ES-I3 (cell line): ENCODE measurements around the gene COBL.

Source experiments
- H3K36me3 ChIP-seq: 2 replicates; pipeline ENCODE4 v1.6.1; 2013; ENCODE audit warnings: mild to moderate bottlenecking, low read length, control low read depth, moderate library complexity; ENCODE audit not compliant: insufficient read depth
- H3K4me1 ChIP-seq: 2 replicates; pipeline ENCODE4 v1.6.1; 2013; ENCODE audit warnings: mild to moderate bottlenecking, control low read depth, low read length; ENCODE audit not compliant: insufficient read depth
- H3K9ac ChIP-seq: 2 replicates; pipeline ENCODE4 v1.6.1; 2013; ENCODE audit warnings: low read depth, mild to moderate bottlenecking, low read length, moderate library complexity
- H3K9me3 ChIP-seq: 2 replicates; pipeline ENCODE4 v1.6.1; 2013; ENCODE audit warnings: mild to moderate bottlenecking, low read length, moderate library complexity; ENCODE audit not compliant: control insufficient read depth, insufficient read depth

The COBL gene

GRCh38 chr7:51316666-51317581 lies at the start of gene COBL:
Gene COBL (minus strand): TSS chr7:51316809. CDS start chr7:51316633, 176 bp downstream.
- Histone ChIP-seq H3K4me1 (peaks cover 22% of the 10 kb centered on the region), H3K36me3 (no peaks in the 10 kb centered on the region), H3K9ac (peak within 1 kb of the TSS; percentile 88), H3K9me3 (no peaks in the 10 kb centered on the region)

GRCh38 chr7:51366172-51366728 lies 49.6 kb upstream of the COBL start:
- Histone ChIP-seq H3K9ac (no peak overlapping the region), H3K9me3 (no peaks in the 10 kb centered on the region; the same call in 1 of the 2 replicates), H3K4me1 (peaks cover 6% of the 10 kb centered on the region), H3K36me3 (no peaks in the 10 kb centered on the region)

- Histone ChIP-seq H3K9ac (no peak overlapping the region), H3K9me3 (no peaks in the 10 kb centered on the region; the same call in 1 of the 2 replicates), H3K4me1 (no peaks in the 10 kb centered on the region; the same call in 1 of the 2 replicates), H3K36me3 (no peaks in the 10 kb centered on the region)
Measured at GRCh38 chr7:51357821-51358220, 41.2 kb upstream of the COBL start.

- Histone ChIP-seq H3K4me1 (no peaks in the 10 kb centered on the region; the same call in 1 of the 2 replicates), H3K36me3 (no peaks in the 10 kb centered on the region), H3K9ac (no peak overlapping the region), H3K9me3 (no peaks in the 10 kb centered on the region)
Measured at GRCh38 chr7:51356849-51357516, 40.4 kb upstream of the COBL start.

GRCh38 chr7:51354897-51355296 lies 38.3 kb upstream of the COBL start:
- Histone ChIP-seq H3K36me3 (no peaks in the 10 kb centered on the region), H3K9ac (no peak overlapping the region), H3K9me3 (no peaks in the 10 kb centered on the region), H3K4me1 (no peaks in the 10 kb centered on the region; the same call in 1 of the 2 replicates)

- no peaks in the 10 kb centered on the region for H3K9me3 ChIP-seq
- no peaks in the 10 kb centered on the region for H3K36me3 ChIP-seq
- no peaks in the 10 kb centered on the region; the same call in 1 of the 2 replicates for H3K4me1 ChIP-seq
- H3K9ac ChIP-seq = no peak overlapping the region
Measured at GRCh38 chr7:51354434-51354833, 37.8 kb upstream of the COBL start.

GRCh38 chr7:51352174-51353100 lies 35.8 kb upstream of the COBL start:
- Histone ChIP-seq H3K9me3 (no peaks in the 10 kb centered on the region), H3K9ac (no peak overlapping the region), H3K4me1 (no peaks in the 10 kb centered on the region; the same call in 1 of the 2 replicates), H3K36me3 (no peaks in the 10 kb centered on the region)

GRCh38 chr7:51351661-51352060 lies 35.1 kb upstream of the COBL start:
- Histone ChIP-seq H3K9ac (no peak overlapping the region), H3K9me3 (no peaks in the 10 kb centered on the region), H3K36me3 (no peaks in the 10 kb centered on the region), H3K4me1 (no peaks in the 10 kb centered on the region)

GRCh38 chr7:51350546-51350896 lies 33.9 kb upstream of the COBL start:
- no peaks in the 10 kb centered on the region for H3K4me1 ChIP-seq

GRCh38 chr7:51349820-51350545 lies 33.4 kb upstream of the COBL start:
- Histone ChIP-seq H3K36me3 (no peaks in the 10 kb centered on the region), H3K4me1 (no peaks in the 10 kb centered on the region), H3K9ac (no peak overlapping the region), H3K9me3 (no peaks in the 10 kb centered on the region)

More at GRCh38 chr7:51350546-51350896, 33.9 kb upstream of the COBL start:
- H3K9me3 ChIP-seq = no peaks in the 10 kb centered on the region
- no peak overlapping the region for H3K9ac ChIP-seq
- no peaks in the 10 kb centered on the region for H3K36me3 ChIP-seq

GRCh38 chr7:51346126-51346525 lies 29.5 kb upstream of the COBL start:
- H3K9ac ChIP-seq = no peak overlapping the region
- no peaks in the 10 kb centered on the region for H3K36me3 ChIP-seq
- no peaks in the 10 kb centered on the region for H3K4me1 ChIP-seq
- no peaks in the 10 kb centered on the region for H3K9me3 ChIP-seq

GRCh38 chr7:51344406-51345138 lies 28.0 kb upstream of the COBL start:
- H3K36me3 ChIP-seq = no peaks in the 10 kb centered on the region
- H3K9me3 ChIP-seq = no peaks in the 10 kb centered on the region
- no peaks in the 10 kb centered on the region for H3K4me1 ChIP-seq
- no peak overlapping the region for H3K9ac ChIP-seq

GRCh38 chr7:51340936-51341335 lies 24.3 kb upstream of the COBL start:
- Histone ChIP-seq H3K9me3 (no peaks in the 10 kb centered on the region), H3K9ac (no peak overlapping the region), H3K36me3 (no peaks in the 10 kb centered on the region), H3K4me1 (no peaks in the 10 kb centered on the region)
